Motor neuron (in vitro differentiated cells): ENCODE results near the gene CCDC85C. TPM values are rescaled to one million over a fixed set of nuclear protein-coding genes. Genes with fewer than 3 reads are reported as not detected.

Experiments
- ATAC-seq, 8 experiments: fragments of 200-7000 bp; cut with Tn5 transposase; replicated peaks in 6 of 8; 2 replicates each; pipeline ENCODE4 v1.8.0; 2021; ENCODE audit warnings: mild to moderate bottlenecking in 8 of 8, moderate library complexity in 8 of 8
- H3K27ac ChIP-seq, 2 donors: fragments of 250-450 bp; sonication (Bioruptor Pico); 2 replicates each; pipeline ENCODE4 v1.9.0; 2021; ENCODE audit warnings: antibody characterized with exemption in 2 of 2, mild to moderate bottlenecking in 2 of 2, moderate library complexity in 1 of 2
- H3K4me1 ChIP-seq, 2 donors: fragments of 250-450 bp; sonication (Bioruptor Pico); replicated peaks in 1 of 2; 2 replicates each; pipeline ENCODE4 v1.6.1; 2021; ENCODE audit warnings: antibody characterized with exemption in 2 of 2, mild to moderate bottlenecking in 2 of 2, moderate library complexity in 1 of 2
- H3K4me3 ChIP-seq, 5 donors: fragments of 250-450 bp; sonication (Bioruptor Pico); 2 replicates each; pipeline ENCODE4 v1.9.0; 2021; ENCODE audit warnings: antibody characterized with exemption in 5 of 5, mild to moderate bottlenecking in 5 of 5, moderate library complexity in 4 of 5
- WGBS, 10 experiments: fragments of 450-650 bp; shearing (Covaris generic); methylation state at CpG; one replicate each; pipeline ENCODE4 v1.0.0; 2022; 5-methylcytosine and 5-hydroxymethylcytosine counted together
- in situ Hi-C, 9 experiments: fragments of 400-800 bp; cut with MboI; loops; one replicate each; pipeline ENCODE4 v1.15.0; 2021; ENCODE audit warnings: low sequenced_read_pairs in 9 of 9, low pct_unique_long_range_greater_than_20kb in 2 of 9; ENCODE audit not compliant: unreplicated experiment in 9 of 9
- total RNA-seq, 8 experiments: library from RNA; unstranded; fragments of 300-600 nt; gene quantifications; 2 replicates each; pipeline versions ENCODE4 v1.2.3 to v1.2.4, GENCODE V29; 2022

CCDC85C gene
- total RNA-seq, 8 experiments from 2014 or later, result 2.0 to 62.2 (median 18.8) TPM

DNA sequence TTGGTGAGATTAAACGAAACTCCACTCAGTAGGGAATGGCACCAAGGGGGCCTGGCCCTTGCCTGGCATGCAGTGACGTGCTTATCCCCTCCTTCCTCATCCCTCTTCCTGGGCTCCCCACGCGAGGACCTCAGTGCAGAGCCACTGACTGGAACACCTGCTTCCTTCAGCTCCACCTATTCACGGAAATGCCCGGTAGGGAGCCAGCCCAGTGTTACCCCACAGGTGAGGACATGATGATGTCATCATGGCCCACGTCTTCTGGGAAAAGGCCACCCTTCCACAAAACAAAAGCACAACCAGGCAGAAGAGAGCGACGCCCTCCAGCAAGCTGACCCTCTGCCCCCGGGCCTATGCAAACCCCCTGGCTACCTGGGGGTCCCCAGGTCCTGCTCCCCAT is 42.1 kb downstream of the CCDC85C start:
- WGBS, 10 experiments, result 80 to 100% (median 90%) methylated on average over 1 to 4 of the region's 10 CpGs; no CpG with 5 or more reads in 7 of the 10 experiments
- H3K4me1 ChIP-seq, result peaks cover 76% of the 10 kb centered on the region in 2 donors
- no peak for ATAC-seq
- in situ Hi-C loops, result no loop called here
- H3K4me3 ChIP-seq, result no peak overlapping the region
- peak overlapping the region; percentile 57 to 68 for H3K27ac ChIP-seq

GRCh38 chr14:99560922-99561683 is 42.9 kb downstream of the CCDC85C start:
- peak in 2 of 8 experiments; percentile 65 to 71 for ATAC-seq
- no peak overlapping the region for H3K4me3 ChIP-seq
- 51 to 100% (median 80%) methylated on average over 1 to 4 of the region's 15 CpGs; no CpG with 5 or more reads in 4 of the 10 experiments for WGBS, 10 experiments
- H3K4me1 ChIP-seq, result peaks cover 69% of the 10 kb centered on the region in 2 donors
- peak overlapping the region; percentile 14 to 57 for H3K27ac ChIP-seq
- in situ Hi-C loops, result no loop called here

DNA sequence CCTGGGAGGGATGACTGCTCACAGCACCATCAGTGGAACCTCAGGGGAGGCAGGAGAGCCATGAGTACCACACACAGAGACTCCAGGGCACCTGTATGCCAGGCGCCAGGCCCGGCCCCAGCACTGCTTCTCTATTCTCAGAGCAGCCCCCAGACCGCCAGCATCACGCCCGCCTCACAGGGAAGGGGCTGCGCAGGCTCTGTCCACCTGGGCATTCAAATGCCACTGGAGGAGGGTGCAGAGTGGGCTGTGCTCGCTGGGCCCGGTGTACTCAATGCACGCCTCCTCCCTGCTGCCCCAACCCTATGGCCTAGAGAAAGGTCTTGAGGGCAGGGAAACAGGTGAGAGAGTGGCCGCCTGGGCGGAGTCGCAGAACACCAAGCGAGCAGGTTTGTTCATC is 43.6 kb downstream of the CCDC85C start:
- H3K4me1 ChIP-seq, result peaks cover 64 to 67% of the 10 kb centered on the region in 2 donors
- 0 to 100% (median 97%) methylated on average over 1 to 9 of the region's 13 CpGs; no CpG with 5 or more reads in 6 of the 10 experiments for WGBS, 10 experiments
- in situ Hi-C loops, result no loop called here
- H3K27ac ChIP-seq, result peak overlapping the region; percentile 14 to 51
- H3K4me3 ChIP-seq, result no peak overlapping the region
- ATAC-seq, result no peak

DNA sequence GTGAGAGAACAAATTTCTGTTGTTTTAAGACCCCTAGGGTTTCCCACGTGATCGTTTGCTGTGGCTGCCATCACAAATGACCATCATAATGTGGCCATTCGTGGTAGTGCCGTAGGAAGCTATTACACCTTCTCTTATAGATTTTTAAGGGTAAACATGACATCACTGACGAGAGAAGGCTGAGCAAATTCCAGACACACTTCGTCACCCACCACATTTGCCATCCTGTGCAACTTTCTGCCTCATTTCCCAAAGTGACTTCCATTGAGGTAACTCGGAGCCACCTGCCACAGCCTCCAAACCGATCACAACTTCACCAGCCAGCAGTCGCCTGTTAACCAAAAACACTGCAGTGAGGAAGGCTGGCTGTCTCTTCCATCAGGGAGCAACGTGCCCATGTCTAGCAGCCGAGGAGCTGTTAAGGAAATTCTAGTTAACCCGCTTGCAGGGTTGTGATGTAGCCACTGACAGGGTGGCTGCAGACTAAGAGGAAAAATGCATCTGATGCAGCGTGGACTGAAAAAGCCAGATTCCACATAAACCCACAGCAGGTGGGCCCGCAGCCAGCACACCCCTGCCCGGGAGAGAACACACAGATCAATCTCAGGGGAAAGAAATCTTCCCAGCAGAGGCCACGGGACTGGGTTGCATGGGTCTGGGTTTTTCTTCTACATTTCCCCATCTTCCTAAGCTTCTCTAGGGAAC is 44.6 kb downstream of the CCDC85C start:
- 58 to 100% (median 81%) methylated on average over 2 to 15 of the region's 16 CpGs; no CpG with 5 or more reads in 2 of the 10 experiments for WGBS, 10 experiments
- no peak for ATAC-seq
- H3K4me1 ChIP-seq, result peaks cover 57 to 61% of the 10 kb centered on the region in 2 donors

GRCh38 chr14:99556134-99556791 is 47.7 kb downstream of the CCDC85C start:
- Histone ChIP-seq H3K27ac (no peak overlapping the region), H3K4me3 (no peak overlapping the region), H3K4me1 (peaks cover 26 to 29% of the 10 kb centered on the region in 2 donors)
- in situ Hi-C loops, result no loop called here
- 62 to 100% (median 99%) methylated on average over 1 to 7 of the region's 10 CpGs for WGBS, 10 experiments
- ATAC-seq, result no peak

More for the DNA sequence above, 44.6 kb downstream of the CCDC85C start:
- Histone ChIP-seq H3K27ac (peak overlapping the region in 1 of 2 donors; percentile 36), H3K4me3 (no peak overlapping the region)
- in situ Hi-C loops, result no loop called here

DNA sequence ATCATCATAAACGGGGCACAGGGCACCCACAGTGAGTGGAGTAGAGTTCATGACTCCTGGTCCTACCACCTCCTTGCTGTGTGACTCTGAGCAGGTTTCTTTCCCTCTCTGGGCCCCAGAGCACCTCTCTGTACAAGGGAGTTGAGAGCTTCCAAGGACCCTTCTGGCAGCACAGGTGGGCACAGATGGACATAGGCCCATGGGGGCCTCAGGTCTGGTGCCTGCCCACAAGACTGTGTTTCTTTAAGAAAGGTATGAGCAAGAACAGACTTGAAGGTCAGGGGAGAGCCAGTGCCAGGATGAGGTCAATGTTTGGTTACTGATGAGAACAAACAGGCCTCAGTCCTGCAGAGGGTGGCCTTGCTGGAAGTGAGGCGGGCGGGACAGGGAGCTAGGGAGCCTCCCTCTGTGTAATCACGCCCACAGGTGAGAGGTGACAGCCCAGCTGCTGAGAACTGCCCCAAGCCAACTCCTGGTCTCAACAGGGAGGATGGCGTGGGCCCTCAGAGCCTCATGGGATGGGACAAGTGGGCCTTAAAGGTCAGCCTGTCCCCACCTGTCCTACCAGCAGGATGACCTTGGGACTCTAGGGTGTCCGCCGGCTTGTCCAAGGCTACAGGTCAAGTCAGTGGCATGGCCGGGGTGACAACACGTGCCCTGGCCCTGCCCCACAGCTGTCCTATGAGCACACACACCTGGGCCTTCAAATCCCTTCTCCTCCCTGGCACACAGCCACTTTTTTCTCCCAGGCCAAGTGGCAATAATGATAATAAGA is 49.1 kb downstream of the CCDC85C start:
- in situ Hi-C loops, result no loop called here
- Histone ChIP-seq H3K27ac (no peak overlapping the region), H3K4me1 (peaks cover 21 to 29% of the 10 kb centered on the region in 2 donors), H3K4me3 (no peak overlapping the region)
- WGBS, 10 experiments, result 83% methylated on average over 3 of the region's 9 CpGs; no CpG with 5 or more reads in 9 of the 10 experiments
- ATAC-seq, result no peak

- in situ Hi-C loops, result no loop called here
- H3K4me1 ChIP-seq, result peaks cover 22 to 30% of the 10 kb centered on the region in 2 donors
- ATAC-seq, result peak in 3 of 8 experiments; percentile 15 to 53 (median 31)
- 95% methylated on average over 4 of the region's 12 CpGs; no CpG with 5 or more reads in 9 of the 10 experiments for WGBS, 10 experiments
- H3K27ac ChIP-seq, result no peak overlapping the region
- H3K4me3 ChIP-seq, result no peak overlapping the region
Measured at GRCh38 chr14:99554184-99554583, 49.8 kb downstream of the CCDC85C start.

DNA sequence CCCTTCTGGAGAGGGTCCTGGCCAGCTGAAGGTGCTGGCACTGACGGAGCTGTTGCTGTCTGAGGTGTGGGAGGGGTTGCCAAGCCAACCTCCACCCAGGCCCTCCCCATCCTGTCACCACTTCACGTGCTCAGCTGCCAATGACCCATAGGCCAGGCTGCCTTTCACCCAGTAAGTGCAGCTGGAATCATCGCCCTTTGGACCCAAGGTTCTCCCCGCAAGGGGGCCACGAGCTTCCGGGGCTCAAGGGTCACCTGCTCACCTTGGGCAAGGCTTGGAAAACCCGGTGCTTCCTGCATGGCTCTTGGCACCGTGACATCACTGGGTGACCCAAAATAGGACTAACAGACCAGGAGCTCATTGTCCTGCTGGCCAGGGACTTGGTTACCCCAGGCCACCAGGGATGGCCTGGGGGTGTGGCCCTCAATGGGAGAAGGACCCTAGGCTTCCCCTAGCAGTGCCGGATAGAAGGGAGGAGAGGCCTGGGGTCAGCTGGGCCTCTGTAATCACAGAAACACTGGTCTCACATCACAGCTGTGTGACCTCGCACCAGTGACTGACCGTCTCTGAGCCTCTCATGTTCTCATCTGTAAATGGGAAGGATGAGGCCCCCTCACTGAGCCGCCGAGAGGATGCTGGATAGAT is 51.3 kb downstream of the CCDC85C start:
- 50 to 100% (median 95%) methylated on average over 2 to 11 of the region's 13 CpGs; no CpG with 5 or more reads in 3 of the 10 experiments for WGBS, 10 experiments
- Histone ChIP-seq H3K4me1 (peaks cover 28 to 37% of the 10 kb centered on the region in 2 donors), H3K27ac (no peak overlapping the region), H3K4me3 (no peak overlapping the region)
- in situ Hi-C loops, result no loop called here
- peak in 3 of 8 experiments; percentile 9 to 54 (median 36) for ATAC-seq

GRCh38 chr14:99552021-99552553 is 51.9 kb downstream of the CCDC85C start:
- no CpG with 5 or more reads among the region's 9 CpGs for WGBS, 10 experiments
- ATAC-seq, result peak in 1 of 8 experiments; percentile 15
- in situ Hi-C loops, result no loop called here

GRCh38 chr14:99551034-99551922 is 52.7 kb downstream of the CCDC85C start:
- ATAC-seq, result peak in 2 of 8 experiments; percentile 29
- no peak overlapping the region for H3K4me3 ChIP-seq
- H3K4me1 ChIP-seq, result peaks cover 35 to 48% of the 10 kb centered on the region in 2 donors
- no peak overlapping the region for H3K27ac ChIP-seq
- in situ Hi-C loops, result no loop called here
- WGBS, 10 experiments, result 65 to 100% (median 72%) methylated on average over 1 to 8 of the region's 11 CpGs; no CpG with 5 or more reads in 6 of the 10 experiments

More at GRCh38 chr14:99552021-99552553, 51.9 kb downstream of the CCDC85C start:
- Histone ChIP-seq H3K4me3 (no peak overlapping the region), H3K27ac (no peak overlapping the region), H3K4me1 (peaks cover 28 to 40% of the 10 kb centered on the region in 2 donors)

DNA sequence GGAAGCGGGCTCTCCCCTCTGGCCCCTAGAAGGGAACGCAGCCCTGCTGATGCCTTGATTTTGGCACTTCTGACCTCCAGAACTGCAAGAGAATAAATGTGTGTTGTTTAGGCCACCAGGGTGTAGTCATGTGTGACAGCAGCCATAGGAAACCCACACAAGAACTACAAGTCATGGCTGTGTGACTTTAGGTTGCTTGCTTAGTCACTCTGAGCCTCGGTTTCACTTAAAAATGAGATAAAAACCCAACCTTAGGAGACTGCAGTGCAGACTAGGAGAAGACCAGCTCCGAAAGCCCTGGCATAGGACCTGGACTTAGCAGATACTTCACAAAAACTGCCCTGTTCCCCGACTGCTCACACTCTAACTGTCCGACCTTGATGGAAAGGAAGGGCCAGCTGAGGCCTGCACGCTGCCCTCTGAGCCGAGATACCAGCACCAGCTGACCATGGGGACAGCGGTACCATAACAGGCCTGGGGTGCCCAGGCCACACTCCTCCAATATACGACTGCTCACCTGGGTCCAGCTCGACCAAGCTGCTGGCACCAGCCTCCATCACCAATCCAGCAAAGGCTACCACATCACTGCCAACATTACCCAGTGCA is 53.5 kb downstream of the CCDC85C start:
- peaks cover 38 to 53% of the 10 kb centered on the region in 2 donors for H3K4me1 ChIP-seq
- ATAC-seq, result no peak
- in situ Hi-C loops, result no loop called here
- H3K27ac ChIP-seq, result no peak overlapping the region
- H3K4me3 ChIP-seq, result no peak overlapping the region
- 60 to 100% (median 95%) methylated on average over 1 to 9 of the region's 11 CpGs; no CpG with 5 or more reads in 3 of the 10 experiments for WGBS, 10 experiments
